ENCODE data around the gene CLEC18A. TPM values are rescaled to one million over a fixed set of nuclear protein-coding genes. Genes with fewer than 3 reads are reported as not detected.

The CLEC18A gene
- total RNA-seq, 3 donors from 2014 or later = 0.51 to 1.1 (median 0.76) TPM

DNA sequence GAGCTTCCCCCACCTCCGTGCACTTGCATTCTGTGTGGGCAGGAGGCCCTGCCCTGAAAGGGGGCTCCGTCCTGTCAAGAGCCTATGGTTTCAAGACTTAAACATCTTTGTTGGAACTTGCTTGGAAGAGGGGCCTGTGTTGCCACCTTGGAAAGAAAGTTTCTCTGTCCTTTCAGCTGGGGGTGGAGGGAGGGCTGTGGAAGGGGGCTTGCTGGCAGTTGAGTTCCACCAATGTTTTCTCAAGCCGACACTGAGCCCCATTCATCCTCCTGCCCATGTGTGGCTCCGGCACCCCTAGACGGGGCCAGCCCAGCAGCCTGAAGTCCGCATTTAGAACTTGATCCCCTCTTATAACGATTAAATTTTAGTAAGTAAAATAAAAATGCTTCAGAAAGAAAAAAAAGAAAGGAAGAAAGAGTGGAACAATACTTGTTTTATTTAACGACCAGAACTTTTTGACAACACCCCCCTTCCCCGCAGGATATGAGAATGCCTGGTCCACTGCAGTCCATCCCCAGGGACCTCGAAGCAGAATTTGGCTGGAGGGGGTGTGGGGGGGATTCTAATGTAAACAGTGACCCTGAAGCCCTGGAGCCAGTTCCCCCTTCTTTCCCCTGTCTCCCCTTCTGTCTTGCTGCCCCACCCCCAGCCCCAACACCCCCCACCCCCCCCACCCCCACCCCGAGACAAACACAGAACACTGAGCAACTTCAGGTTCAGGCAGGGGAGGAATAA is 26.9 kb upstream of the CLEC18A start:
- DNase-seq = no peak
- no peaks in the 10 kb centered on the region for H3K9me3 Mint-ChIP-seq
- no peaks in the 10 kb centered on the region for H3K27me3 Mint-ChIP-seq (ENCODE audit: low read depth)
- H3K4me1 Mint-ChIP-seq (ENCODE audit: low read depth) = no peaks in the 10 kb centered on the region
- ATAC-seq = no peak
- no peak overlapping the region for H3K4me3 Mint-ChIP-seq
- peaks cover 19% of the 10 kb centered on the region for H3K36me3 Mint-ChIP-seq (ENCODE audit: insufficient read depth)

DNA sequence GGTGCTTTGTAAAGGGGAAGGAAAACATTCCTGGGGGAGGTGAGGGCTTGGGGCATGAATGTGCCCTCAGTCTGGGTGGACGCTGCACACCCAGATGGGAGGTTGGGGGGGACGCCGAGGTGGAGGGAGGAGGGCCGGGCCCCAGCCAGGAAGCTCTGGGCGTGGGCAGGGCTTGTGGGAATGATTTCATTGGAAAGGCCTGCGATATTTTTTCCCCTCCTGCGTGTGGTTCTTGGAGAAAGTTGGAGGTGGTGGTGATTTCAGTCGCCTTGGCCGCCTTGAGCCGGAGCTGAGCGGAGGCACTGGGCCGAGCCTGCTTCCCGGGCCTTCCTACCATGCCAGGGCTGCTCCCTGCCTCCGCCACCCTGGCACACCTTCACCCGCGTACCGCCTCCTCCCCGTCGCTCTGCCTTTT is 26.4 kb upstream of the CLEC18A start:
- no peak for ATAC-seq
- Mint-ChIP-seq H3K4me3 (no peak overlapping the region), H3K9me3 (no peaks in the 10 kb centered on the region), H3K4me1 (ENCODE audit: low read depth) (no peaks in the 10 kb centered on the region), H3K27me3 (ENCODE audit: low read depth) (no peaks in the 10 kb centered on the region), H3K36me3 (ENCODE audit: insufficient read depth) (peaks cover 22% of the 10 kb centered on the region)
- DNase-seq = no peak

DNA sequence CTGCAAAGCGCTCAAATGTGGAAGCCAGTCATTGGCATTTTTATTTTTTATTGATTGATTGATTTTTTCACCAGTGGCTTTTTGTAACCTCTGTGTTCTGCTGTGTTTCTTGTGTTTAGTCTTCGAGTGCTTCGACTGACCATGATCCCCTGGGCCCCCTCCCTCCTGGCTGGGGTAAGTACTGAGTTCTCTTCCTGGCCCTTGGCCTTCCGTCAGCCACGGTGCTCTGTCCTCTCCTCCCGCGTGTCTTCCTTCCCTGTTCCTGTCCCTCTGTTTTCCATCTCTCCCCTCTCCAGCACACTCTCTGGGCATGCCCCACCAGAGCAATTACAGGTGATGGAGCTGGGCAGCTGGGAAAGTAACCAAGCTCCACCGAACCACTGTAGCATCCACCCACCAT is 25.8 kb upstream of the CLEC18A start:
- no peak for ATAC-seq

DNA sequence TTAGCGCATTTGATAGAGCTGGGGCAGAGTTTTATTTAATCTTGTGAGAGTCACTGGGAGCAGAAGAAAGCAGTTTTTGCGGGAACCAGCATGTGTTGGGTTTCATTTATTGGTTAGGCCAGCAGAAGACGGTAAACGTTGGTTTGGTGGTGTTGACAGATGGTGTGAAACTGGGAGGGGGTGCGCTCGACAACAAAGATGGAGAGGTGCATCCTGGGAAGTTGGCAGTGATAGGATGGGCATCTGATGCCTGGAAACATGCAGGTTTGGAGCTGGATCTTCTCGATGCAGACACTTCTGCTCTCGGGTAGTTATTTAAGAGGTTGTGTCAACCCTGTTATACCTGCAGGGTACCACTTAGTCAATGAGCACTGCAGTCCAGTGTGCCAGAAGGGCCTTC is 24.9 kb upstream of the CLEC18A start:
- ATAC-seq (no peak), DNase-seq (no peak)
- Mint-ChIP-seq H3K4me1 (ENCODE audit: low read depth) (no peaks in the 10 kb centered on the region), H3K36me3 (ENCODE audit: insufficient read depth) (peaks cover 26% of the 10 kb centered on the region), H3K9me3 (no peaks in the 10 kb centered on the region), H3K27me3 (ENCODE audit: low read depth) (no peaks in the 10 kb centered on the region), H3K4me3 (no peak overlapping the region)

More for the DNA sequence above, 25.8 kb upstream of the CLEC18A start:
- Mint-ChIP-seq H3K36me3 (ENCODE audit: insufficient read depth) (peaks cover 23% of the 10 kb centered on the region), H3K27me3 (ENCODE audit: low read depth) (no peaks in the 10 kb centered on the region), H3K4me1 (ENCODE audit: low read depth) (no peaks in the 10 kb centered on the region), H3K9me3 (no peaks in the 10 kb centered on the region), H3K4me3 (no peak overlapping the region)
- no peak for DNase-seq

DNA sequence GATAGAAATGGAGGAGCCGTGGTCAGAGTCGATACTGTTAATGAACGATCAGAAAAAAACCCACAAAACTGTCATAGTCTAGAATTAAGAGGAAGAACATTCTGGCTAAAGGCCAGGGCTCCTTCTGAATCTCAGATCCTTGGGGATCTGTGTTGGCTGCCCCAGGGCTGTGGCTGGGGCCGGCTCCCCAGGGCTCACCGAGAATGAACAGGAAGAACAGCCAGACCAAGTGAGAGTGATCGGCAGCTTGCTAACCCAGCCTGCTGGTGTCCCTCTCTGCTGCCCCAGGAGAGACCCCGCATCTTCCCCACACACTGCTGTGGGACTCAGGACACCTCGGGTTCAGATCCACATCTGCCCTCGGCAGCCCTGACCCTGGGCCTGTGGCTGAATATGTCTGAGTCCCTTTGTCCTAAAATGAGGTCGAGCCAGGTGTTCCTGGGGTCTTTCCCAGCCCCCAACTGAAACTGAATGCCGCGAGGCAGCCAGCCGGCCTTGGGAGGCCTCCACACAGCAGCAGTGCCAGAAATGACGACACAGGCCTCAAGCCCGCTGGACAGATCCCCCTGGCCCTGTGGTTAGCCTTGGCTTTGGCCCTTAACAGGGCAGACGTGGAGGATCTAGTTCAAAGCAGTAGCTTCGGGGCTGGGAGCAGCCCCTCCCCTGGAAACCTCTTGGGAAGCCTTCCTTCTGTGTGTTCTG is 23.9 kb upstream of the CLEC18A start:
- no peak for ATAC-seq
- H3K9me3 Mint-ChIP-seq = no peaks in the 10 kb centered on the region
- no peaks in the 10 kb centered on the region for H3K27me3 Mint-ChIP-seq (ENCODE audit: low read depth)
- H3K4me3 Mint-ChIP-seq = no peak overlapping the region
- DNase-seq = no peak
- H3K4me1 Mint-ChIP-seq (ENCODE audit: low read depth) = no peaks in the 10 kb centered on the region
- peaks cover 27% of the 10 kb centered on the region for H3K36me3 Mint-ChIP-seq (ENCODE audit: insufficient read depth)

DNA sequence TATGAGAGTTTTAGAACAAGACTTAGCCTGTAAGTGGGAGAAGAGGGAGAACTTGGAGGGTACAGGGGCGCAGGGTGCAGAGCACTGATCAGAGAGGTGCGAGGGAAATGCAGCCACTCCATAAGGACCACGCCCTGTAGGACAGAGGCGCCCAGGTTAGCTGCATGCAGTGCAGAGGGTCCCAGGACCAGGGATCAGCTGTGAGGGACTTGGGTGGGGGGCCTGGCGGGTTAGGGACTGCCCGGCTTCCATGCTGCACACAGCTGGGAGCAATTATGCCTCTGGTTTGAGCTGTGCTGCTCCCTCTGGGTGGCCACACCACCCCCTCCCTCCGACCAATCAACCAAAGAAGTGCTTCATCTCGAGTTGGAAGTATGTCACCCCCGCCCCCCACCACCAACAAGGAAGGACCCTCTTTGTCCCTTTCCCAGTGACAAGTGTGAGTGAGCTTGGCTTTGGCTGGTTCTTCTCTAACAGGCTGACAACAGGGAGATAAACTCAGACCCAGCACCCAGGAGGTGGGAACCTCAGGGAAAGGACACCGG is 22.2 kb upstream of the CLEC18A start:
- DNase-seq (no peak), ATAC-seq (no peak)
- Mint-ChIP-seq H3K36me3 (ENCODE audit: insufficient read depth) (peaks cover 30% of the 10 kb centered on the region), H3K27me3 (ENCODE audit: low read depth) (no peaks in the 10 kb centered on the region), H3K4me1 (ENCODE audit: low read depth) (no peaks in the 10 kb centered on the region), H3K9me3 (no peaks in the 10 kb centered on the region), H3K4me3 (no peak overlapping the region)

DNA sequence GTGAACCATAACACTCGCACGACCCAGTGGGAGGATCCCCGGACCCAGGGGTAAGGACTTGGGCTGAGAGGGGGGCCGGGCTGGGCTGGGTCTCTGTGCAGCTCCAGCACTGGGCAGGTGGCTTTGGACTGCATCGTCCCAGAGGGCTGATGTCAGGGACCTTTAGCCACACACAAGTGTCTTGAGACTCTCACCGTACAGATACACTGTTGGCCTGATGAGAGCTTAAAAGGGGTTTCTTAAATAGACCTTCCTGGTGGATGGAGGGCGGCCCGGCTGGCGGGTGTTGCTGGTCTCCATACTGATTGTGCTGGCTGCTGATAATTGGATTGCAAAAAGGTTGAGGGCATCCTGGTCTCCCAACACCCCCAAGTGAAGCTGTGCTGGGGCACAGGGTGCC is 21.7 kb upstream of the CLEC18A start:
- H3K4me1 Mint-ChIP-seq (ENCODE audit: low read depth) = no peaks in the 10 kb centered on the region
- no peak for ATAC-seq
- H3K9me3 Mint-ChIP-seq = no peaks in the 10 kb centered on the region
- no peak overlapping the region for H3K4me3 Mint-ChIP-seq
- peaks cover 35% of the 10 kb centered on the region for H3K36me3 Mint-ChIP-seq (ENCODE audit: insufficient read depth)
- no peak for DNase-seq
- H3K27me3 Mint-ChIP-seq (ENCODE audit: low read depth) = no peaks in the 10 kb centered on the region

DNA sequence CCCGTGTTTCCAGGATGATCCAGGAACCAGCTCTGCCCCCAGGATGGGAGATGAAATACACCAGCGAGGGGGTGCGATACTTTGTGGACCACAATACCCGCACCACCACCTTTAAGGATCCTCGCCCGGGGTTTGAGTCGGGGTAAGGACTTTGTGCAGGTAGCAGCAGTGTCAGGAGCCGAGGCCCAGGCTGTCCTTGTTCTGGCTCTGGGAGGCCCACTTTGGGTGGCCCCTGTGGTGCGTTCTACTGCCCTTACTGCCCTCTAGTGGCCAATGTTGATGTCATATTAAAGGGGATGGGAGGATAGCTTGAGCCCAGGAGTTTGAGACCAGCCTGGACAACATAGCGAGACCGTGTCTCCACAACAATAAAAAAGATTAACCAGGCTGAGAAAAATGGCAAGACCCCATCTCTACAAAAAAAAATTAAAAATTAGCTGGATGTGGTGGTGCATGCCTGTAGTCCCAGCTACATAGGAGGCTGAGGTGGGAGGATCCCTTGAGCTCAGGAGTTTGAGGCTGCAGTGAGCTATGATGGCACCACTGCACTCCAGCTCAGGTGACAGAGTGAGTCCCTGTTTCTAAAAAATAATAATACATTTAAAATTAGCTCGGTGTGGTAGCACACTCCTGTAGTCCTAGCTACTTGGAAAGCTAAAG is 20.9 kb upstream of the CLEC18A start:
- DNase-seq (peak; percentile 27), ATAC-seq (peak; percentile 81 to 82)
- Mint-ChIP-seq H3K36me3 (ENCODE audit: insufficient read depth) (peaks cover 34% of the 10 kb centered on the region), H3K27me3 (ENCODE audit: low read depth) (no peaks in the 10 kb centered on the region), H3K4me3 (no peak overlapping the region), H3K9me3 (no peaks in the 10 kb centered on the region), H3K4me1 (ENCODE audit: low read depth) (no peaks in the 10 kb centered on the region)

DNA sequence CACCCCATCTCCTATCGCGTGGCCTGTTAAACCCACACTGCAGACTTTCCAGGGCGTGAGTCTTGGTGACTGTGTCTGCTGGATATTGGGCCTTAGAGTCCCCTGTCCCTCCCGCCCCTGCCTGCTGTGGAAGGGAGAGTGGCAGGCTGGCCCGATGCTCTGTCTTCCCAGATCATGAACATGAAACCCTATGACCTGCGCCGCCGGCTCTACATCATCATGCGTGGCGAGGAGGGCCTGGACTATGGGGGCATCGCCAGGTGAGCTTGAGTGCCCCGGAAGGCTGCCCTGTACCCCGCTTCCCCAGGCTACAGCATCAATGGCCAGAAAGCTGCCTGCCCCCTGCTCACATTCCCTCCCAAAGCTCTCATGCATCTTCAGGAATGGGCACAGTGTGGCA is 19.5 kb upstream of the CLEC18A start:
- H3K4me1 Mint-ChIP-seq (ENCODE audit: low read depth) = no peaks in the 10 kb centered on the region
- no peaks in the 10 kb centered on the region for H3K9me3 Mint-ChIP-seq
- H3K4me3 Mint-ChIP-seq = no peak overlapping the region
- peaks cover 30% of the 10 kb centered on the region for H3K36me3 Mint-ChIP-seq (ENCODE audit: insufficient read depth)
- ATAC-seq (no peak), DNase-seq (no peak)
- no peaks in the 10 kb centered on the region for H3K27me3 Mint-ChIP-seq (ENCODE audit: low read depth)

DNA sequence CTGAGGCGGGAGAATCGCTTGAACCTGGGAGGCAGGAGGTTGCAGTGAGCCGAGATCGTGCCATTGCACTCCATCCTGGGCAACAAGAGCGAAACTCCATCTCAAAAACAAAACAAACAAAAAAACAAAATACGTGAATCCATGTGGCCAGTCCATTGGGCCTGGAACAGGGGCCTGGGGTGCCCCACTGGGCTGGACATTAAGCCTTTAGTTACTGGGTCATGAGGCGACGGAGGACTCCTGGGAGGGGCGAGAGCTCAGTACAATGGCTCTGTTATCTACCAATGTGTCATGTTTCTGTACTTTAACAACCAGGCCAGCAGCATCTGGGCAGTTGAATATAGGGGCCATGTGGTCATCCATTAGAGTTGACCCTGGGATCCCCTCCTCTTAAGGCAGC is 18.9 kb upstream of the CLEC18A start:
- DNase-seq (no peak), ATAC-seq (no peak)
- no peak overlapping the region for H3K4me3 Mint-ChIP-seq
- no peaks in the 10 kb centered on the region for H3K9me3 Mint-ChIP-seq
- H3K27me3 Mint-ChIP-seq (ENCODE audit: low read depth) = no peaks in the 10 kb centered on the region
- H3K4me1 Mint-ChIP-seq (ENCODE audit: low read depth) = no peaks in the 10 kb centered on the region
- peaks cover 36% of the 10 kb centered on the region for H3K36me3 Mint-ChIP-seq (ENCODE audit: insufficient read depth)

DNA sequence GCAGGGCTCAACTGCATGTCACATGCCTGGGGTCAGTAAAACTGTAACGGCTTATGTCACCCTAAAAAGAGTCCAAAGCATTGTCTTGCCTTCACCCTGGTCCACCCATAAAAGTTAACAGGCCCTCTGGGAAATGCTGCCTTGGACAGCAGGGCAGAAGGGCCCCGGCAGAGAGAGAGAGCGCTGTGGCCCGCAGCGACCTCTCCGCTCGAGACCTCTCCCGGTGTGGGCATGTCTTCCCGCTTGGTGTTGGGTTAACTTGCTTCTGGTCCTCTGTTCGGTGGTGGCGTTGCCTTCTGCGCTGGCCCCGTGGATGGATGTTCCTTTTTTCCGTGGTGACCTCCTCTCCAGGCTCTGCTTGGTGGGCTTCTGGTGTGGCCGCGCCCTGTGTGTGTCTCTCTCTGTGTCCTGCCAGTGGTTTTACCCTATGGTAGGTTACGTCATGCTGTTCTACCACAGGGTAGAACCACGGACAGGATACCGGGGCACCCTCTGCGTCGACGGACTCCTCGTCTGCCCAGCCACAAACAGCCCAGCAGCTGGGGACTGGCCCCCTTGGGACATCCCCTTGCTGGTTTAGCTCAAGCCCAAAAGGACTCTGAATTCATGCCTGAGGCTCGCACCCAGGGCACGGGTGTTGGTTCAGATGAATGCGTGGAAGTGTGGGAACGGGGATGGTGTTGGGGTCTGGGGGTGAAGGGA is 18.3 kb upstream of the CLEC18A start:
- DNase-seq (no peak), ATAC-seq (no peak)
- H3K36me3 Mint-ChIP-seq (ENCODE audit: insufficient read depth) = peaks cover 40% of the 10 kb centered on the region
- no peaks in the 10 kb centered on the region for H3K27me3 Mint-ChIP-seq (ENCODE audit: low read depth)
- H3K4me3 Mint-ChIP-seq = no peak overlapping the region
- H3K9me3 Mint-ChIP-seq = no peaks in the 10 kb centered on the region
- H3K4me1 Mint-ChIP-seq (ENCODE audit: low read depth) = no peaks in the 10 kb centered on the region

DNA sequence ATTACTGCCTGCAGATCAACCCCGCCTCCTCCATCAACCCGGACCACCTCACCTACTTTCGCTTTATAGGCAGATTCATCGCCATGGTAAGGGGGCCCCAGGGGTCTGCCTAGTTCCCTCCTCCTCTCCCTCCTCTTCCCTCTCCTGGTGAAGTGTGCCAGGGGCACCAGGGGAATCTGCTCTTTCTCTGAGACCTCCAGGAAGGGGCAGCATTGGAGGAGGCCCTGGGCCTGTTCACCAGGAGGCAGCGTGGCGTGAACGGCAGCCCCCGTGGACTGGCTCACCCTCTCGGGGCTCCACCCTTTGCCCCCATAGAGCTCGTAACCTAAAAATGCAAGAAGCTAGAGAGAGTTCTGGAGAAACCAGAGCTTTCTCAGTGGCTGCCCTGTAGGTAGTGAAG is 17.1 kb upstream of the CLEC18A start:
- H3K36me3 Mint-ChIP-seq (ENCODE audit: insufficient read depth) = peaks cover 43% of the 10 kb centered on the region
- no peak overlapping the region for H3K4me3 Mint-ChIP-seq
- H3K9me3 Mint-ChIP-seq = no peaks in the 10 kb centered on the region
- no peaks in the 10 kb centered on the region for H3K4me1 Mint-ChIP-seq (ENCODE audit: low read depth)
- no peaks in the 10 kb centered on the region for H3K27me3 Mint-ChIP-seq (ENCODE audit: low read depth)
- no peak for DNase-seq
- ATAC-seq = no peak

DNA sequence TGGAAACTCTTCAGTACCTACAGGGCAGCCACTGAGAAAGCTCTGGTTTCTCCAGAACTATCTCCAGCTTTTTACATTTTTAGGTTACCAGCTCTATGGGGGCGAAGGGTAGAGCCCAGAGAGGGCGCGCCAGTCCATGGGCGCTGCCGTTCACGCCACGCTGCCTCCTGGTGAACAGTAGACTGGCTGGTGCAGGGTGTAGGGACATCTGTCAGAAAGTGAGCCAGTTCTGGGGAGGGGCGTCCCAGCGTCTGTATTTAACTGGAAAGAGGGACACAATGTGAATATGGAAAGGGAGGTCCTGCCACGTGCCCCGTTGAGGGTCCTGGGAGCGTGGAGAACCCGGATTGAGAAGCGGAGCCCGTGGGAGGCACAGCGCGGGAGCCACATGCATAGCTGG is 16.4 kb upstream of the CLEC18A start:
- H3K4me3 Mint-ChIP-seq = no peak overlapping the region
- H3K9me3 Mint-ChIP-seq = no peaks in the 10 kb centered on the region
- no peaks in the 10 kb centered on the region for H3K27me3 Mint-ChIP-seq (ENCODE audit: low read depth)
- no peak for DNase-seq
- ATAC-seq = peak in 1 of 2 donors; percentile 14
- peaks cover 41% of the 10 kb centered on the region for H3K36me3 Mint-ChIP-seq (ENCODE audit: insufficient read depth)
- H3K4me1 Mint-ChIP-seq (ENCODE audit: low read depth) = no peaks in the 10 kb centered on the region

DNA sequence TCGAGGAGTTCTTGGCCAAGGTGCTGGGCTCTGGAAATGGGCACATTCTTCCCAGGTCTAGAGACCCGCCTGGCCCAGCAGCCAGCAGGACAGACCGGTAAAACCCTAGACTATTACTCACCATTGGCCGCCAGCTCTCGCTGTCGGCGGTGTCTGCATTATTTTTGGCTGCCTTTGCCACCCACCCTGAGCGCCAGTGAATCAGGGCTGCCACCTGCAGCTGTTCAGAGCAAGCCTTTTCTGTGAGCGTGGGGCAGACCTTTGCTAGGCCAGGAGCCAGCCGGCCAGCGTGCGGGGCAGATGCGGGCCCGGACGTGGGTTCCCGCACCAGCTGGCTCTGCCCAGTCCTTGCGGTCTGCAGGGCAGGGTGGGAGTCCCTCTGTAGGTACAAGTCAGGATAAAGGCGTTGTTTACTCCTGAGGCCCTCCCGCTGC is 15.8 kb upstream of the CLEC18A start:
- Mint-ChIP-seq H3K9me3 (no peaks in the 10 kb centered on the region), H3K36me3 (ENCODE audit: insufficient read depth) (peaks cover 43% of the 10 kb centered on the region), H3K4me3 (no peak overlapping the region), H3K4me1 (ENCODE audit: low read depth) (no peaks in the 10 kb centered on the region), H3K27me3 (ENCODE audit: low read depth) (no peaks in the 10 kb centered on the region)
- DNase-seq = no peak
- no peak for ATAC-seq
